OCI-LY1 (cell line): ENCODE measurements around the gene POU2F1.

Experiments
- EZH2 ChIP-seq: fragments of 200-600 bp; sonication (generic), shearing (Covaris generic); IDR thresholded peaks from 2 replicates; pipeline ENCODE4 v1.8.0; 2017; ENCODE audit warnings: borderline replicate concordance, mixed run types, mild to moderate bottlenecking, antibody characterized with exemption, low read length, moderate library complexity, mixed read lengths
- TF ChIP-seq, protein P1 (sequence below): fragments of 200-600 bp; sonication (generic), shearing (Covaris generic); IDR thresholded peaks from 2 replicates; pipeline ENCODE4 v1.5.1; 2017; ENCODE audit warnings: mild to moderate bottlenecking, antibody characterized with exemption, low read length, moderate library complexity, mixed read lengths

- TF ChIP-seq, protein P1, sequence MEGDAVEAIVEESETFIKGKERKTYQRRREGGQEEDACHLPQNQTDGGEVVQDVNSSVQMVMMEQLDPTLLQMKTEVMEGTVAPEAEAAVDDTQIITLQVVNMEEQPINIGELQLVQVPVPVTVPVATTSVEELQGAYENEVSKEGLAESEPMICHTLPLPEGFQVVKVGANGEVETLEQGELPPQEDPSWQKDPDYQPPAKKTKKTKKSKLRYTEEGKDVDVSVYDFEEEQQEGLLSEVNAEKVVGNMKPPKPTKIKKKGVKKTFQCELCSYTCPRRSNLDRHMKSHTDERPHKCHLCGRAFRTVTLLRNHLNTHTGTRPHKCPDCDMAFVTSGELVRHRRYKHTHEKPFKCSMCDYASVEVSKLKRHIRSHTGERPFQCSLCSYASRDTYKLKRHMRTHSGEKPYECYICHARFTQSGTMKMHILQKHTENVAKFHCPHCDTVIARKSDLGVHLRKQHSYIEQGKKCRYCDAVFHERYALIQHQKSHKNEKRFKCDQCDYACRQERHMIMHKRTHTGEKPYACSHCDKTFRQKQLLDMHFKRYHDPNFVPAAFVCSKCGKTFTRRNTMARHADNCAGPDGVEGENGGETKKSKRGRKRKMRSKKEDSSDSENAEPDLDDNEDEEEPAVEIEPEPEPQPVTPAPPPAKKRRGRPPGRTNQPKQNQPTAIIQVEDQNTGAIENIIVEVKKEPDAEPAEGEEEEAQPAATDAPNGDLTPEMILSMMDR, result no peak
- TF ChIP-seq EZH2, result no peak
Observed at GRCh38 chr1:167454304-167454893, 233.7 kb downstream of the POU2F1 start.
